Heart left ventricle (tissue), 16 donors: ENCODE data around the gene ZEB2. TPM values are rescaled to one million over a fixed set of nuclear protein-coding genes. Genes with fewer than 3 reads are reported as not detected.
A peak's percentile ranks its signal among the peaks of the same experiment; 100 is the strongest.

Experiments used
- ATAC-seq, 4 donors: fragments of 200-7000 bp; cut with Tn5 transposase; one replicate each; pipeline ENCODE4 v1.9.1; 2020 to 2022; ENCODE audit warnings: moderate library complexity in 4 of 4, mild to moderate bottlenecking in 3 of 4, moderate number of reproducible peaks in 1 of 4
- DNase-seq, 5 donors: peaks; one replicate each; pipeline ENCODE4 v3.0.0-alpha.2; 2020
- H3K27ac ChIP-seq, 12 donors: fragments of 200-600 bp; sonication (generic) in 4 of 12; one replicate each; pipeline versions ENCODE4 v1.5.0 to v1.8.0; 2016 to 2022; ENCODE audit warnings: mild to moderate bottlenecking in 2 of 12
- H3K27me3 ChIP-seq, 9 donors: fragments of 200-600 bp; sonication (generic) in 2 of 9; one replicate each; pipeline versions ENCODE4 v1.5.1 to v1.8.0; 2016 to 2022; ENCODE audit warnings: mild to moderate bottlenecking in 3 of 9
- H3K36me3 ChIP-seq, 9 donors: fragments of 200-600 bp; sonication (generic) in 2 of 9; one replicate each; pipeline versions ENCODE4 v1.5.0 to v1.8.0; 2018 to 2022; ENCODE audit warnings: mild to moderate bottlenecking in 2 of 9
- H3K4me1 ChIP-seq, 12 donors: fragments of 200-600 bp; sonication (generic) in 4 of 12; one replicate each; pipeline versions ENCODE4 v1.5.0 to v1.8.0; 2016 to 2022; ENCODE audit warnings: mild to moderate bottlenecking in 3 of 12
- H3K4me3 ChIP-seq, 12 donors: fragments of 200-600 bp; sonication (generic) in 4 of 12; one replicate each; pipeline versions ENCODE4 v1.5.0 to v1.8.0; 2017 to 2022; ENCODE audit warnings: mild to moderate bottlenecking in 9 of 12, moderate library complexity in 4 of 12
- H3K9me3 ChIP-seq, 12 donors: fragments of 200-600 bp; sonication (generic) in 4 of 12; one replicate each; pipeline versions ENCODE4 v1.5.0 to v1.8.0; 2016 to 2022; ENCODE audit warnings: mild to moderate bottlenecking in 1 of 12
- CTCF ChIP-seq, 12 donors: fragments of 200-600 bp; sonication (generic) in 4 of 12; IDR thresholded peaks; one replicate each; pipeline versions ENCODE4 v1.5.0 to v1.8.0; 2018 to 2022; ENCODE audit warnings: antibody characterized with exemption in 12 of 12, mild to moderate bottlenecking in 5 of 12
- POLR2A ChIP-seq, 2 donors: fragments of 450-650 bp; IDR thresholded peaks; one replicate each; pipeline ENCODE4 v1.6.1; 2017; ENCODE audit warnings: antibody characterized with exemption in 2 of 2, mild to moderate bottlenecking in 2 of 2, moderate library complexity in 2 of 2
- WGBS, 4 donors: extraction: QIAGEN DNeasy Blood & Tissue Kit in 2 of 4; methylation state at CpG; one replicate each; pipeline versions ENCODE4 v1.1.5 to v1.1.7; 2013 to 2018; 5-methylcytosine and 5-hydroxymethylcytosine counted together
- intact Hi-C, 10 donors: fragments of 100-400 bp; cut with DNase I; formaldehyde crosslinking; loops; one replicate each; pipeline versions ENCODE4 v1.11.1 to v1.14.2; 2022
- polyA plus RNA-seq, 2 donors: library from polyadenylated mRNA; stranded (reverse); fragments of 200-250 nt; gene quantifications; one replicate each; pipeline ENCODE4 v1.2.3, GENCODE V29; 2013
- total RNA-seq, 9 donors: library from RNA; depleted of rRNA in 2 of 9; stranded (reverse); fragments of >200 nt in 2 of 9; fragmentation: NEBNext Ultra II Directional in 3 of 9; extraction: Animal tissue kit (Norgen Biotek cat#: 25700) in 3 of 9; gene quantifications; one replicate each; pipeline versions ENCODE4 v1.1.0 to v1.2.4, GENCODE V29; 2016 to 2023
- donor health status: ischemic (EF 13 %, LVEDD 7.1; RV severe dilation, severe dysfunction).
- donor health status: healthy with polysubstance abuse.
- donor health status: DM: no; HTN: yes; CAD: no.
- donor health status: DM: no; HTN: no; CAD: no.
- donor health status: ischemic (EF 25% LVEDD 6.9; RV normal size, moderate dysfunction).
- donor health status: ischemic (EF 25% LVEDD 5.7; RV mildly dilated, moderate dysfunction).
- donor health status: healthy.
- donor health status: DM: yes; HTN: yes; CAD: no.
- donor health status: ischemic (EF 35%, LVEDD 5.7; RV mildly dilated, moderate dysfunction).
- donor health status: nonischemic (EF 11% LVEDD 7.7; RV severe dilation, severe dysfunction).
- donor health status: DM: yes; HTN: yes; CAD: no.
- donor health status: PGD.
- donor health status: ischemic (EF 29% LVEDD 5.4; RV normal size, mild dysfunction).
- donor health status: nonischemic (EF 23%, LVEDD 6.1; RV moderate dilation, normal function).

The ZEB2 gene
- total and polyA plus RNA-seq, 11 donors: 23.1 to 168 (median 82.4) TPM

GRCh38 chr2:144405321-144405720 is 114.6 kb downstream of the ZEB2 start:
- Histone ChIP-seq H3K4me1 (peaks cover 0 to 45% (median 17%) of the 10 kb centered on the region in 12 donors), H3K36me3 (peaks cover 0 to 97% (median 55%) of the 10 kb centered on the region in 9 donors), H3K27me3 (no peaks in the 10 kb centered on the region), H3K4me3 (no peak overlapping the region), H3K9me3 (no peaks in the 10 kb centered on the region), H3K27ac (peak overlapping the region in 3 of 12 donors; percentile 5 to 58 (median 43))
- DNase-seq: no peak
- intact Hi-C loops: loop anchor here in 2 of 10 donors (2.0 to 10.0 kb wide), 2 partner anchors 73 to 109 kb away; a partner anchor contains a TSS
- TF ChIP-seq POLR2A (IDR thresholded peaks at IDR 0.05) (no peak), CTCF (IDR thresholded peaks at IDR 0.05) (no peak)
- WGBS, 4 donors: 23 to 32% (median 28%) methylated on average over 2 of the region's 2 CpGs
- peak in 1 of 4 donors; percentile 58 for ATAC-seq

- ATAC-seq: peak; percentile 23 to 46 (median 39)
- Histone ChIP-seq H3K4me3 (no peak overlapping the region), H3K4me1 (peaks cover 0 to 45% (median 17%) of the 10 kb centered on the region in 12 donors)
Measured at GRCh38 chr2:144404586-144405314, 115.2 kb downstream of the ZEB2 start.

GRCh38 chr2:144403933-144404332 is 116.0 kb downstream of the ZEB2 start:
- TF ChIP-seq POLR2A (IDR thresholded peaks at IDR 0.05) (no peak), CTCF (IDR thresholded peaks at IDR 0.05) (no peak)
- WGBS, 4 donors: 52 to 60% (median 56%) methylated on average over 16 of the region's 16 CpGs
- peaks cover 0 to 45% (median 17%) of the 10 kb centered on the region in 12 donors for H3K4me1 ChIP-seq
- H3K36me3 ChIP-seq: peaks cover 0 to 98% (median 59%) of the 10 kb centered on the region in 9 donors
- intact Hi-C loops: loop anchor here in 2 of 10 donors (2.0 to 10.0 kb wide), 2 partner anchors 71 to 111 kb away; a partner anchor contains a TSS
- DNase-seq: peak in 4 of 5 donors; percentile 66 to 81 (median 70)
- no peak overlapping the region for H3K4me3 ChIP-seq
- no peaks in the 10 kb centered on the region for H3K9me3 ChIP-seq
- peak overlapping the region in 10 of 12 donors; percentile 10 to 58 (median 41) for H3K27ac ChIP-seq
- peak; percentile 84 to 94 (median 90) for ATAC-seq
- H3K27me3 ChIP-seq: no peaks in the 10 kb centered on the region

More at GRCh38 chr2:144404586-144405314, 115.2 kb downstream of the ZEB2 start:
- intact Hi-C loops: loop anchor here in 2 of 10 donors (2.0 to 10.0 kb wide), 2 partner anchors 72 to 110 kb away; a partner anchor contains a TSS
- WGBS, 4 donors: 90 to 94% (median 91%) methylated on average over 9 of the region's 9 CpGs
- Histone ChIP-seq H3K27me3 (no peaks in the 10 kb centered on the region), H3K9me3 (no peaks in the 10 kb centered on the region), H3K36me3 (peaks cover 0 to 97% (median 55%) of the 10 kb centered on the region in 9 donors), H3K27ac (peak overlapping the region in 9 of 12 donors; percentile 11 to 58 (median 41))
- DNase-seq: peak in 1 of 5 donors; percentile 34
- no peak for TF ChIP-seq POLR2A (IDR thresholded peaks at IDR 0.05)
- TF ChIP-seq CTCF (IDR thresholded peaks at IDR 0.05): no peak

- peak in 2 of 5 donors; percentile 33 to 47 for DNase-seq
- 58 to 72% (median 66%) methylated on average over 6 of the region's 6 CpGs for WGBS, 4 donors
- Histone ChIP-seq H3K27me3 (no peaks in the 10 kb centered on the region), H3K4me3 (no peak overlapping the region), H3K4me1 (peaks cover 0 to 45% (median 17%) of the 10 kb centered on the region in 12 donors), H3K27ac (peak overlapping the region in 7 of 12 donors; percentile 0 to 42 (median 11)), H3K9me3 (no peaks in the 10 kb centered on the region), H3K36me3 (peaks cover 0 to 98% (median 62%) of the 10 kb centered on the region in 9 donors)
- ATAC-seq: peak in 2 of 4 donors; percentile 44 to 48
- intact Hi-C loops: loop anchor here in 1 of 10 donors (10.0 kb wide), 1 partner anchor 113 kb away; no protein-coding TSS in a partner anchor
- TF ChIP-seq POLR2A (IDR thresholded peaks at IDR 0.05): no peak
- TF ChIP-seq CTCF (IDR thresholded peaks at IDR 0.05): no peak
Measured at GRCh38 chr2:144402251-144402650, 117.7 kb downstream of the ZEB2 start.
